Dermis microvascular lymphatic vessel endothelial cell (primary cell): Measurements from ENCODE around the gene HSD3B7. TPM values are rescaled to one million over a fixed set of nuclear protein-coding genes. Genes with fewer than 3 reads are reported as not detected.
"Not testable (repeated sequence)": the region's sequence is repeated elsewhere in the genome, so short reads cannot be mapped to it uniquely, and the experiment has no call there.

Experiments used
- DNase-seq, 2 donors: peaks; one replicate each; pipeline versions ENCODE4 v3.0.0 to v3.0.0-alpha.2; 2010; ENCODE audit warnings: low read depth in 2 of 2
- total RNA-seq: library from RNA; depleted of rRNA; stranded (reverse); fragments of >200 nt; gene quantifications from 2 replicates; pipeline ENCODE4 v1.2.1, GENCODE V29; 2014

Gene HSD3B7
- total RNA-seq, 1 donor from 2014 or later, result 20.8 TPM

DNA sequence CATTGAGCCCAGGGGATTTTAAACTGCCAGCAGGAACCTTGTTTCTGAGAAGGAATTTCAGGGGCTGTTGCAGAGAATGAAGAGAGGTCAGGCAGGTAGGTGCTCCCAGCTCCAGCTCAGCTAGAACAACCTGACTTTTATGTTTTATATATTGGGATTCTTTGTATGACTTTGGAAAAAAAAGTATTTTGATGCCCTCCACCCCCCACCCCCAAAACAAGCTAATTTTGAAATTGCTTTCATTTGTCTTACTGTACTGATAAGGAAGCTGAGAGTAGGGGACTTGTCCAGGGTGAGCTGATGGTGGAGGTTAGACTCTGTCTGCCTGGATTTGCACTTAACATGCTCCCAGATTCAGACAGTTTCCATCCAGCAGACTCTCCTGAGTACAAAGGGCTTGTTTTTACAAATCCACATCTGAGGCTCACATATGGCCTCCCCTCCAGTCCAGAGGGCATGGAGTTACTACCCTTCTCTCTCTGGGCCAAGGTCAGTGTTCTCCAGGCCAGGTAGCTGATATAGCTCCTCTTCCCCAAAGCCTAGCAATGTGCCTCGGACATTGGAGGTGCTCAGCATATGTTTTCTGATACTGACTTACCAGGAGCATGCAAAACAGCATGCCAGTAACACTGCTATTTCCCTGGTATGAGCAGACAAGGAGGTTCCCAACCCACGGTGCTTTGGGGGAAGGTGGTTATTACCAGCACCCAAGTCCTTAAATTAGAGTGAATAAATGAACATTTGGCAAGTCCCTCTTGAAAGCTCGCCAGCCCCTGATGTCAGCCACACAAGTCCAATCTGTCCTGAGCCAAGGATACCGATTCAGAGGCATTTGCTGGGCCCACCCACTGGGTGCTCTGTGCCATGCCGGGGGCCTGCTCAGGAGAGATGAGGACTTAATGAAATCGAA, 14.1 kb downstream of the HSD3B7 start:
- DNase-seq, result no peak

DNA sequence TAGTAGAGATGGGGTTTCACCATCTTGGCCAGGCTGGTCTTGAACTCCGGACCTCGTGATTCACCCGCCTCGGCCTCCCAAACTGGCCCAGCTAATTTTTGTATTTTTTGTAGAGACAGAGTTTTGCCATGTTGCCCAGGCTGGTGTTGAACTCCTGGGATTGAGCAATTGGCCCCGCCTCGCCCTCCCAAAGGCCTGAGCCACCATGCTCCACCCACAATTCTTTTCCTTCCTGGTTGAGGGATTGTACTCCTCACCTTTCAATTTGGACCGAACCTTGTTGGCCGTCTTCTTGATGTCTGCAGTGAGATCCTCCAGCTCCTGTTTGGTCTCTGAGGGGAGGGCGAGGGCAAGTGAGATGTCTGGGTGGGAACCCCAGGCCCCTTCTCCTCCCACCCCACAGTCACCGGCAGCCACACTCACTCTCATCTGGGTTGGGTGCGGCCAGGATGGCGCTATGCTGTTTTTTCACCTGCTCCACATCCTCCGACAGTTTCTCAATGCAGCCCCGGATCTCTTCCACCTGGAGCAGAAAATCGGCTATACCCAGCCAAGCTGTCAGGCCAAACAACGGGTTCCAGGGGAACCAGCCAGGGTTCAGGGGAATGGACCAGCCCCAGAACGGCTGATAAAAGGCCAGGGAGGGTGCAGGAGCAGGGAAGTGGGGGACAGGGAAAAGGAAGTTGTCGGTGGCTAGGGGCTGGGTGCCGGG, 15.8 kb downstream of the HSD3B7 start:
- DNase-seq, result no peak

DNA sequence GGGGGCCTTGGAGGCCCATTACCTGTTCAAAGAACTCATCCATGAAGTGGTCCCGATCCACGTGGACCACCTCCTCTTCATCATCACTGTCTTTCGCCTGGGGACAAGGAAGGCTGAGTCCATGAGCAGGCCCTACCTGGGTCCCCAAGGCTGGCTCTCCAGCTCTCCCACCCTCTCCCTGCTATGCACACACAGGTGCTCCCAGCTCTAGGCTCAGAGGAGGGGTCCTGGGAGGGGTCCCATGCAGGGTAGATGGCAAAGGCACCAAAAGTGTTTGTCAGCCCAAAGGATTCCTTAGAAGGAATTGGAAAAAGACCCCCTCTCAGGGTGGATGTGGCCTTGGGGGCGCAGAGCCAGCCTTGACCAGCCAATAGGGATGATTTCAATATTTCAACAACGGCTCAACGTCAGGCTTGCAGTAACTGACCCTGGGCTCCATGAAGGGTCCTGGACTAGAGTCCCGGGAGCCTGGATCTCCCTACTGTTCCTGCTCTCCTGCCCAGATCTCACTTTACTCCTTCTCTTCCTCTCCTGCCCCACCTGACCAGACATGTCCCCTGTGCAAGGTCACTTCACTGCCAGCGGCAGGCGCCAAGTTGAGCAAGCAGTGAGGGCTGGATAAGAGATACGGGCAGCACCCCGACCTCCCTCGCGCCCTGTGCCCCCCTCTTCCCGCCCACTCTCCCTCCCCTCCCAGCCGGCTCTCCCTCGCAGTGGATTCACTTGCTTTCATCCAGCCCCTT, 16.7 kb downstream of the HSD3B7 start:
- no peak for DNase-seq

DNA sequence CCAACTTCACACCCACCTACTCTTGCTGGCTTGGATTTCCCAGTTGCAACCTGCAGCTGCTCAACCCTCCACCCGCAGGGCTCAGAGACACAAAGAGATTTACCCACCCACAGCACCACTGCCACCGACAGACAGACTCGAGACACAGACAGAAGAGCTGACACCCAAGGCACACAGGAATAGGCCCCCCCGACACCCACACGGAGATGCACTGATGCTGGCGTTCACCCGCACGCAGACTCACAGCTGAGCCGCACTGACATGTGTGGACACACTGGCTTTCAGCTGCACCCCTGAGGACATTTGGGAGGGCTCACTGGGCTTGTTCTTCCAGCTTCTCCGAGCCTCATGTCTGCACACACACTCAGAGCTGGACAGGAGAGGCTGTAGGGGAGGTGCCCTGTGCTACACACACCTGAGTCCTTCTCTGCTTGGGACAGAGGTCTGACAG, 17.3 kb downstream of the HSD3B7 start:
- no peak for DNase-seq

DNA sequence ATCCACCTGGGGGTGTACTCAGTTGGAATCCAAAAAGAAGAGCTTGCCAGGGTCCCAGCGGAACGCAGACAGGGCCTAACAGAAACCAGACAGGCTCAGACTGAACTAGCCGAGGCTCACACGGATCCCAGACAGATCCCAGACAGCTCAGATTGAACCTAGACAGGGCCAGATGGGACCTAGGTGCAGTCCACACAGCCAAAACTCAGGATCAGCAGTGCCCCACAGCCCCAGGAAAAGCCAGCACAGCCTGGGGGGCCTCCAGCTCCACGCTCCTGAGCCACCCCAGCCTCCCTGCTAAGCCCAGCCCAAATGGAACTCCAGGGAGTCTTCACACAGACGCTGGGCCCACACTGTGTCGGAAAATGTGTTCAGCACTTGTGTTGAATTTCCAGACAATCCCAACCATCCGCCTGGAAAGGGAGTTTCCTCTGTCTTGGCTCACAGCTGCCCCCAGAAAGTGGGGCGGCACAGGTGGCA, 17.9 kb downstream of the HSD3B7 start:
- DNase-seq, result no peak

DNA sequence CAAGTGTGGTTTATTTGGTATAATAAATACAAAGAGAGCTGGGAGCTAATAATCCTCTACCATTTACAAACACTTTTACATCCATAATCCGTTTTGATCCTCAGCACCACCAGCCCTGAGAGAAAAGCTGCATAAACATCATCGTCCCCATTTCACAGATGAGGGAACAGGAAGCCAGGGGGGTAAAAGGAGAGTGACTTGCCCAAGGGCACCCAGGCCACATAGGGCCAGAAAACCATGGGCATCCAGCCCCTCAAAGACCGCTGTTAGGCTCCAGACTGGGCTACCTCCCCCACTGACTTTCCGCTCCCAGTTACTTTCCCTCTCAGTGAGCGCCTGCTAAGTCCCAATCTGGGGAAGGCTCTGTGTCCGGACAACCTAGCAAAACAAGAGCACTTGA, 18.7 kb downstream of the HSD3B7 start:
- no peak for DNase-seq

DNA sequence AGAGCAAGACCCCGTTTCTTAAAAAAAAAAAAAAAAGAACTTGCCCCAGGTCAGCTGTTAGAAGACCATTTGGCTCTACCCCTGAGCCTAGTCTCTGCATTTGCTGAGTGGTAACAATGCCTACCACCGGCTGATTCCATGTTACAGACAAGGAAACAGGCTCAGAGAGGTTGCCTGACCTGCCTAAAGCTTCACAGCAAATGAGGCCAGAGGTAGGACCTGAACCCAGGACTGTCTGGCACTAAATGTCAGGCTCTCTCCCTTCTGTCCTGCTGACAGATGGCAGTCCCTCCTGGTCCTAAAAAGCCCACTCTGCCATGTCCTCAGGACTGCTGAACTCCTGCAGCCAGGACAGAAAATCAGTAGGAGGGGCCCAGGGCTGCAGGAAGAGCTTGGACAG, 19.7 kb downstream of the HSD3B7 start:
- DNase-seq, result no peak

DNA sequence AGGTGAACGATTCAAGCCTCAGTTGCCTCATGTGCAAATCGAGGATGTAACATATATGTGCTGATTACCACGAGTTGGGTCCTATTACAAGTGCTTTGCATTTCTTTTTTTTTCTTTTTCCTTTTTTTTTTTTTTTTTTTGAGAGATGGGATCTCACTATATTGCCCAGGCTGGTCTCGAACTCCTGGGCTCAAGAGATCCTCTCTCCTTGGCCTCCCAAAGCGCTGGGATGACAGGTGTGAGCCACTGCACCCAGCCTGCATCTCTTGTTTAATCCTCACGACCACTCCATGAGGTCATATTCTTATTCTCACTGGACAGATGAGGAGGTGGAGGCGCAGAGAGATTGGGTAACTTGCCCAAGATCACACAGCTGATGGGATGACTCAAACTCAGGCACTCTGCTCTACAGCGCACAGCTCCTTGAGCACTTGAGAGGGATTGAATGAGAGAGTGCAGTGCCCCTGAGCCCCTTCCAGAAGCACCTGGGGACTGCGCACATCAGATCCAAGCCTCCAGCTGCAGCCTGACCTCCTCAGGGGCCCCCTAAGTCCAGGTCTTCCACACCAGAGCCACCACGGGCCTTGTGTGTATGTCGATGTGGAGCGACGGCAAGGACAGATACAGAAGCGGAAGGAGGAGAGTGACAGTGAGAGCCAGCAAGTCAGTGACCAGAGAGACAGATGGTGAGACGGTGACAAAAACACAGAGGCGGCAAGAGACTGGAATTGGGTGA, 20.5 kb downstream of the HSD3B7 start:
- no peak for DNase-seq

DNA sequence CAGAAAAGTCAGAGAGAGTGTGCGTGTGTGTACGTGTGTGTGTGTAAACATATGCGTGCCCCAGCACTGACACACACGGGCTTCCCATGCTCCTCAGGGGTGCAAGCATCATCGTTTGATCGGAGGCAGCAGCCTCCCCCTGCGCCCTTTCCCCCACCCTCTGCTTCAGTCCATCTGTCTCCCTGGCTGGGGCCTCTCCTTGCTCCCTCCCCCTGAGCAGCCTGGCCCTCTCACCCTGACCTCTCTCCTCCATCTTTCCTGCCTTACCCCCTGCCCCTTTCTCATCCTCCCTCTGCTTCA, 21.0 kb downstream of the HSD3B7 start:
- no peak for DNase-seq

DNA sequence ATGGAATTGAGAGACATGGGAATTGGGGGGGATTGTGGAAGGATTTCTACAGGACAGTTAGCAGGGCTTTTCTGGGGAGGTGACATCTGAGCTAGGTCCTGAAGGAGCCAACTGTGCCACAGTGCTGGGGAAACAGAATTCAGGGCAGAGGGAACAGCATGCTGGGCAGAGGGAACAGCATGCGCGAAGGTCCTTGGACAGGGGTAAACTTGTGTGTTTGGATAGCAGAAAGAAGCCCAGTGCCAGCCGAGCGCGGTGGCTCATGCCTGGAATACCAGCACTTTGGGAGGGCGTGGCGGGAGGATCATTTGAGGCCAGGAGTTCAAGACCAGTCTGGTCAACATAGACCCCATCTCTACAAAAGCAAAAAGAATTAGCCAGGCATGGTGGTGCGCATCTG, 21.6 kb downstream of the HSD3B7 start:
- DNase-seq, result no peak

DNA sequence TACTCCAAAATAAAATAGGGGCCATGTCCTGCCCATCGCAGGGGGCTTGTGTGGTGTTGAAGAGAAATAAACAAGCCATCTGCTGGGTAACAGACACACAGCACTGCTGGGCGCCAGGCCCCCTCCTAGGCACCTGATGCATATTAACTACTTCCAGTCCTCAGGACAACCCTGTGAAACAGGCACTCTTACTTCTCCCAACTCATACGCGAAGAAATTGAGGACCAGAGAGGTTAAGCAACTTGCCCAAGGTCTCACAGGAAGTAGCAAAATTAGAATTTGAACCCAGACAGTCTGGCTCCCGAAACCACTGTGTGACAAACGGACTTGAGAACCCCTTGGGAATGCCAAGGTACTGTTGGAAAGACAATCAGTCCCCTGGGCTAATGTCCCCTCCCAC, 22.7 kb downstream of the HSD3B7 start:
- DNase-seq, result no peak

DNA sequence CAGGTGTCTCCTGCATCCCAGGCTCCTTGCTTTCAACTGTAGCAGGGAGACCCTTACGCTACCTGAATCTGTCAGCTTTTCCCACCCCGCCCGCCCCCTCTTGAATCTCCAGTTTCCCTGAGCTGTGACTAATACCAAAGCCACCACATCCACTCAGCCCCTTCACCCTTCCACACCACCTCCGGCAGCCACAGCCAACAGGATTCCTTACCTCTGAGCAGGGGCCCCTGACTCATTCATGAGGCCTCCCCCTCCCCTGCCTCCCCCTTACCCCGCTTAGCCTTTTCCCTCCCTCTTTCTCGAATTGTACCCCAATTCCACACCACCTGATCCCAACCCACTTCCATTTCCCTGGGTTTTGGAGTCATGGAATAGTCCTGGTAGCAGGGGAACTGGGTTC, 23.1 kb downstream of the HSD3B7 start:
- no peak for DNase-seq

DNA sequence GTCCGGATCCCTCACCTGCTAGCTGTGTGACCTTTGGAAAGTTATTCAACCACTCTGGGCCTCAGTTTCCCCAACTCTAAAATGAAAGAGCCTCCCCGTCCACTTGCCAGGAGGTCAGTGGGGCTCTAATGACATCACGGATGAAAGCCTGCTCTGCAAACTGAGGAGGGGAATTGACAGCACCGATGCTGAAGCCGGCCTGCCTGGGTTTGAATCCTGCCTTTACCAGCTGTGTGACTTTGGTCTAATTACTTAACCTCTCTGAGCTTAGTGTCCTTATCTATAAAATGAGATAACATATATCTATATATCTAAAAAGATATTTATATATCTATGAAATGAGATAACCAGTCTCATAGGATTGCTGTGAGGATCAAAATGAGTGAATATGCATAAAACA, 23.5 kb downstream of the HSD3B7 start:
- DNase-seq, result no peak

DNA sequence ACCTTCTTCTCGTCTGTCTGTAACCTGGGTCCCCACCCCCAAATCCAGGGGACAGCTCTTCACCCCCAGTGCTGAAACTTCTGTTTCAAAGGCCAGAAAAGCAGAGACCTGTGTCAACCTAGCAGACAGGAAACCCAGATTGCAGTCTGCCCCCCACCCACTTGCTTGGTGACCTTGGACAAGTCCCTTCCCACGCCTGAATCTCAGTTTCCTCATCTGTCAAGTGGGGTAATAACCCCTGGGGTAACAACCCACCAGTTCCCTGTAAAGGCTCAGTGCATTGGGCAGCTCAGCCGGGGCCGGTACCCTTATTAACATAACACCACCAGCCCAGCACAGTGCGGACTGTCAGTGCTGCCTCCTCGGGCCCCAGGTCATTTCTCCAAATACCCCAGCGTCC, 24.1 kb downstream of the HSD3B7 start:
- no peak for DNase-seq

DNA sequence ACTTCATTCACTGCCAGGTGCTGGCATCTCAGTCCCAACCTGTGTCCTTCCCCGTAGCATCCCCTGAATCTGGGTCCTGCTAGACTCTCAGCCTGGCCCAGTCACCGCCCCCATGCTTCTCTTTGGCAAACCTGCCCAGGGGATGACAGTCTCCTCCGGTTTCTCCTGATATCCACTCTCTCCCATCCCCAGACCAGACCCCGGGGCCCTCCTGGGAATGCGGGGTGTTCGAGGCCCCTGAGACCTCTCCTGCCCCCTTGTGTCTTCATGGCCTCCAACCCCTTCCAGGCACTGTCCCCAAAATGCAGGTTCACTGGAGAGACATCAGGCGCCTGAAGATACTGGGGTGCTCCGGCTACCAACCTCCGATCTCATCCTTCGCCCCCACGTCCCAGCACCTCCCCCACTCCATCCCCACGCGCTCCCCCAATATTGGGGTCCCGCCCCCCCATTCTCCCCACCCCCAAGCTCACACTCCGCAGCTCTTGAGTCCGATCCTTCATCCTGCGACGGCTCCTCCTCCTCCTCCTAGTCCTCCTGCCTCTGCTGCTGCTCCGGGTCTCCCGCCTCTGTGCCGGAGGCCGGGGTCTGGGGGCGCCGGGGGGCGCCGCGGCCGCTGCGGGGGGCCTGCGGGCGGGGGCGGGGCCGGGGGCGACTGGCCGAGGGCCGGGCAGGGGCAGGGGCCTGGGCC, 25.0 kb downstream of the HSD3B7 start:
- no peak for DNase-seq

DNA sequence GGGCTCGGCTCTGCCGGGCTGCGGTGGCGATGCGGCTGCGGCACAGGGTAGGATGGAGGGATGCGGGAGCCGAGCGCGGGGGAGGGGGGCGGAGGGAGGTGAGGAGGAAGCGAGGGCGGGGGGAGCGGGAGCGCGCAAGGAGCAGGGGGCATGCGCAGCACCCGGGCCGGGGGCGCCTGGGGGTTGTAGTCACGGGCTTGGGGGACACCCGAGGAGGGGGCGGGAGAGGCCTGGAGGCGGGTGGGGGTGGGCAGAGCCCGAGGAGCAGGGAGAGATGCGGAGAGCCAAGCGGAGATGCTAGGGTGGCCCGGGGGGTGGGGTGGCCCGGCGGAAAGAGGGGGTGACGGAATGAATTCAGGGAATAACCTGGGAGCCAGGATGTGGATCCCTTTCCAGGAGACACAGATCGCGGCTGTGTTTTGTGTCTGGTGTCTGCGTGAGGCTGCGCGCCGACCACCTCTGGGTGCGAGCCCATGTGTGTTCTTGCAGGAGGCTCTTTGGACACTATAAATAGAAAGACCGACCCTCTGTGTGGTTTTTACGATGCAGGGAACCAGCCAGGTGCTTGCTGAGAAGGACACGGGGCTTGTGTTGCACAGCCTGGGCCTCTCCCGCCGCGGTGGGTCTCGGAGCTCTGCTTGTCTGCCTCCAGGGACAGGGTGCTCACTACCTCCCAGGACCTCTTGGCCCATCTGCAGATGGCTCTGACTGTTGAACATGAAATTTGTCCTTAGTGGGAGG, 25.7 kb downstream of the HSD3B7 start, which contains the start of gene STX1B:
TSS of gene STX1B (minus strand) at position 54 of the 741 bp plus-strand sequence. CDS start 242 bp downstream, outside the sequence.
- DNase-seq, result no peak

DNA sequence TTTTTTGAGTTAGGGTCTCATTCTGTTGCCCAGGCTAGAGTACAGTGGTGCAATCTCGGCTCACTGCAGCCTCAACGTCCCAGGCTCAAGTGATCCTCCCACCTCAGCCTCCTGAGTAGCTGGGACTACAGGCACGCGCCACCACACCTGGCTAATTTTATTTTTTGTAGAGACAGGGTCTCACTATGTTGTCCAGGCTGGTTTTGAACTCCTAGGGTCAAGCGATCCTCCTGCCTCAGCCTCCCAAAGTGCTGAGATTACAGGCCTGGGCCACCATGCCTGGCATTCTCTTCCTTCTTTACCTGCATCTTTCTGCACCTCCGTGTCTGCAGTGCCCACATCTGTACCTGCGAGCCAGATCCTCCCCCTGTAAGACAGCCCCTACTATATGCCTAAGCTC, 26.8 kb downstream of the HSD3B7 start:
- DNase-seq, result not testable (repeated sequence)

DNA sequence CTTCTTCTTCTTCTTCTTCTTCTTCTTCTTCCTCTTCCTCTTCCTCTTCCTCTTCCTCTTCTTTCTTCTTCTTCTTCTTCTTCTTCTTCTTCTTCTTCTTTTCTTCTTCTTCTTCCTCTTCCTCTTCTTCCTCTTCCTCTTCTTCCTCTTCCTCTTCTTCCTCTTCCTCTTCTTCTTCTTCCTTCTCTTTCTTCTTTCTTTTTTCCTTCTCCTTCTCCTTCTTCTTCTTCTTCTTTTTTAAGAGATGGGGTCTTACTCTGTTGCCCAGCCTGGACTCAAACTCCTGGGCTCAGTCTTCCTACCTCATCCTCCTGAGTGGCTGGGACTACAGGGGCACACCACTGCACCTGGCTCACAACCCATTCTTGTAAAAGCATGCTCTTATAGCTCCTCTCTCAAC, 28.3 kb downstream of the HSD3B7 start:
- not testable (repeated sequence) for DNase-seq

DNA sequence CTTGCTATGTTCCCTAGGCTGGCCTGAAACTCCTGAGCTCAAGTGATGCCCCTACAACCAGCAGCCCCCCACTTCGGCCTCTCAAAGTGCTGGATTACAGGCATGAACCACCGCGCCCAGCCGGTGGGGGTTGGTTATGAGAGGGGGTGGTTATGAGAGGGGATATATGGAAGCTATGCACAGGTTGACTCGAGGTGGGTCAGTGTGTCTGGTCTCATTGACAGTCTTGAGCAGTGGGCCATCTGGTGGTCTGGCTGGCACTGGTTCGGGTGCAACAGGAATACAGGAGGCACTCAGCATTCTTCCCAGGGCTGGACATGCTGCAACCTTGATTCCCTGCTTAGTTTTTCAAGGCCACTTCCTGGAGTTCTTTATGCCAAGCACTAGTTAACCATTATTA, 31.0 kb downstream of the HSD3B7 start:
- no peak for DNase-seq

DNA sequence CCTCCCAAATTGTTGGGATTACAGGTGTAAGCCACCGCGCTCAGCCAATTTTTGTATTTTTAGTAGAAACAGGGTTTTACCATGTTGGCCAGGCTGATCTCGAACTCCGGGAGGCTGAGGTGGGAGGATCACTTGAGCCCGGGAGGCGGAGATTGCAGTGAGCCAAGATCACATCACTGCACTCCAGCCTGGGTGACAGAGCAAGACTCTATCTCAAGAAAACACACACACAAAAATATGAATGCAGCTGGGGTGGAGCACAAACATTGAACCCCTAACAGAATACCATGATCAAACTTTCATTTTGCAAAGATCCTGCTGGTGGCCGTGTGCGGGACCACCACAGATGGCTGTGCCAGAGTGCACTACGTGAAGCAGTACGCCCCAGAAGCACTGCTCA, 32.7 kb downstream of the HSD3B7 start:
- not testable (repeated sequence) for DNase-seq
